IPS-18a (cell line): ENCODE results near the gene ZC3H13.

ENCODE experiments used
- H3K27ac ChIP-seq: one replicate; pipeline ENCODE4 v1.5.1; 2013; ENCODE audit warnings: low read length
- H3K27me3 ChIP-seq: one replicate; pipeline ENCODE4 v1.6.1; 2013; ENCODE audit warnings: mild to moderate bottlenecking, low read length; ENCODE audit not compliant: control insufficient read depth, insufficient read depth
- H3K36me3 ChIP-seq: one replicate; pipeline ENCODE4 v1.6.1; 2013; ENCODE audit warnings: low read depth, low read length; ENCODE audit not compliant: control insufficient read depth
- H3K4me1 ChIP-seq: one replicate; pipeline ENCODE4 v1.6.1; 2013; ENCODE audit warnings: low read depth, low read length; ENCODE audit not compliant: control insufficient read depth
- H3K4me3 ChIP-seq: one replicate; pipeline ENCODE4 v1.5.1; 2013; ENCODE audit warnings: low read length
- H3K9ac ChIP-seq: one replicate; pipeline ENCODE4 v1.6.1; 2013; ENCODE audit warnings: mild to moderate bottlenecking, low read length, moderate library complexity
- H3K9me3 ChIP-seq: one replicate; pipeline ENCODE4 v1.6.1; 2013; ENCODE audit warnings: low read depth, low read length; ENCODE audit not compliant: control insufficient read depth

Gene ZC3H13, protein sequence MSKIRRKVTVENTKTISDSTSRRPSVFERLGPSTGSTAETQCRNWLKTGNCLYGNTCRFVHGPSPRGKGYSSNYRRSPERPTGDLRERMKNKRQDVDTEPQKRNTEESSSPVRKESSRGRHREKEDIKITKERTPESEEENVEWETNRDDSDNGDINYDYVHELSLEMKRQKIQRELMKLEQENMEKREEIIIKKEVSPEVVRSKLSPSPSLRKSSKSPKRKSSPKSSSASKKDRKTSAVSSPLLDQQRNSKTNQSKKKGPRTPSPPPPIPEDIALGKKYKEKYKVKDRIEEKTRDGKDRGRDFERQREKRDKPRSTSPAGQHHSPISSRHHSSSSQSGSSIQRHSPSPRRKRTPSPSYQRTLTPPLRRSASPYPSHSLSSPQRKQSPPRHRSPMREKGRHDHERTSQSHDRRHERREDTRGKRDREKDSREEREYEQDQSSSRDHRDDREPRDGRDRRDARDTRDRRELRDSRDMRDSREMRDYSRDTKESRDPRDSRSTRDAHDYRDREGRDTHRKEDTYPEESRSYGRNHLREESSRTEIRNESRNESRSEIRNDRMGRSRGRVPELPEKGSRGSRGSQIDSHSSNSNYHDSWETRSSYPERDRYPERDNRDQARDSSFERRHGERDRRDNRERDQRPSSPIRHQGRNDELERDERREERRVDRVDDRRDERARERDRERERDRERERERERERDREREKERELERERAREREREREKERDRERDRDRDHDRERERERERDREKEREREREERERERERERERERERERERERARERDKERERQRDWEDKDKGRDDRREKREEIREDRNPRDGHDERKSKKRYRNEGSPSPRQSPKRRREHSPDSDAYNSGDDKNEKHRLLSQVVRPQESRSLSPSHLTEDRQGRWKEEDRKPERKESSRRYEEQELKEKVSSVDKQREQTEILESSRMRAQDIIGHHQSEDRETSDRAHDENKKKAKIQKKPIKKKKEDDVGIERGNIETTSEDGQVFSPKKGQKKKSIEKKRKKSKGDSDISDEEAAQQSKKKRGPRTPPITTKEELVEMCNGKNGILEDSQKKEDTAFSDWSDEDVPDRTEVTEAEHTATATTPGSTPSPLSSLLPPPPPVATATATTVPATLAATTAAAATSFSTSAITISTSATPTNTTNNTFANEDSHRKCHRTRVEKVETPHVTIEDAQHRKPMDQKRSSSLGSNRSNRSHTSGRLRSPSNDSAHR (N-terminal part only)

GRCh38 chr13:46052319-46053161, at the start of gene ZC3H13:
TSS of gene ZC3H13 (minus strand) at chr13:46052746. CDS start at chr13:46045507, 7,239 bp downstream.
- H3K4me1 ChIP-seq = peaks cover 7% of the 10 kb centered on the region
- peaks cover 8% of the 10 kb centered on the region for H3K27me3 ChIP-seq
- H3K4me3 ChIP-seq = peak within 1 kb of the TSS; percentile 89
- H3K9me3 ChIP-seq = no peaks in the 10 kb centered on the region
- no peaks in the 10 kb centered on the region for H3K36me3 ChIP-seq
- H3K27ac ChIP-seq = peak within 1 kb of the TSS; percentile 69
- peak within 1 kb of the TSS; percentile 88 for H3K9ac ChIP-seq

DNA sequence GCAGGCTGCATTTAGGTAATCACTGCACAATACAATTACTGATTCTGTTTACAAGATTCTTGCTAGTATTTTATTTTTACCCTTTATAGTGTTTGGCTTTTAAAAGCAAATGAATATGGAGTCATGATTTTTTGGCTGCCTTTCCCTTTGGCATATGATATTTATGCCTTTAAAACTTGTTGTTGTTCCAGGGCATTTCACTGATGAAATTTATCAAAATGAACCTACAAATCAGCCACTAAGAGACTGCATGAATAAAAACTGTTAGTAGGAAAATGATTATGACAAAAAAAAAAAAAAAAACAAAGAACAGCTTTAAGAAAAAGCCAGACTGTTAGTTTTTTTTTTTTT, 49.7 kb upstream of the ZC3H13 start:
- H3K36me3 ChIP-seq = no peaks in the 10 kb centered on the region
- no peak overlapping the region for H3K9ac ChIP-seq
- H3K4me1 ChIP-seq = no peaks in the 10 kb centered on the region
- H3K27ac ChIP-seq = no peak overlapping the region
- H3K9me3 ChIP-seq = no peaks in the 10 kb centered on the region
- no peak overlapping the region for H3K4me3 ChIP-seq
- H3K27me3 ChIP-seq = no peaks in the 10 kb centered on the region

GRCh38 chr13:46101484-46102254, 49.1 kb upstream of the ZC3H13 start:
- H3K27ac ChIP-seq = no peak overlapping the region
- no peaks in the 10 kb centered on the region for H3K36me3 ChIP-seq
- no peak overlapping the region for H3K9ac ChIP-seq

GRCh38 chr13:46101002-46101401, 48.5 kb upstream of the ZC3H13 start:
- Histone ChIP-seq H3K4me3 (no peak overlapping the region), H3K4me1 (no peaks in the 10 kb centered on the region), H3K9ac (no peak overlapping the region), H3K27ac (no peak overlapping the region), H3K27me3 (no peaks in the 10 kb centered on the region), H3K36me3 (no peaks in the 10 kb centered on the region), H3K9me3 (no peaks in the 10 kb centered on the region)

More at GRCh38 chr13:46101484-46102254, 49.1 kb upstream of the ZC3H13 start:
- no peak overlapping the region for H3K4me3 ChIP-seq
- H3K9me3 ChIP-seq = no peaks in the 10 kb centered on the region
- H3K4me1 ChIP-seq = no peaks in the 10 kb centered on the region
- no peaks in the 10 kb centered on the region for H3K27me3 ChIP-seq

DNA sequence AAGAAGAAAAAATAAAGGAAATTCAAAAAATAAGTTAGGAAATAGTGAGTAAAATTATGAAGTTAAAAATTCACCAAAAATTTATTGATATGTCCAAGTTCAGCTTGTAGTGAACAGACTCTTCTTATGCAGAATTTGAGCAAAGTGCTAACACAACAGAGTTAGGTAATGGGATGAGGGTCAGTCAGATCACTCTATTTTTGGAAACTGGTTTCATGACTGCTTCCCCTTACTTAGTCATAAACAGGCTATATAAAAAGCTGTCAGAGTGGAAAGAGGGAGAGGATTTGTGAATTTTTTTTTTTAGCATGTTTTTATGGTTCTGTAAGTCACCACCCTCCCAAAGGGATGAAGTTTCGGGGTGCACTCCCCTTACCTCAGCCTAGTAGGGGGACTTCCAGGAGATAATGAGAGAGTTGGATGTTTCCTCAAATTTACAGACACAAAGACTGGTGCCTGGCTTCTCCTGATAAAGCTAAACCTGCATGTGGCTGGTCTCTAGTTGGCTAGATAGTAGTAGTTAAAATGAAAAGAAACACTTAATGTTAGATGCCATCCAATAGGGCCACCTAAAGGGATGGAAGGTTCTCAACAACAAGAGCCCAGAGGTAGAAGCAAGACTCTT, 47.8 kb upstream of the ZC3H13 start:
- Histone ChIP-seq H3K9me3 (no peaks in the 10 kb centered on the region), H3K4me1 (no peaks in the 10 kb centered on the region), H3K36me3 (no peaks in the 10 kb centered on the region), H3K27me3 (no peaks in the 10 kb centered on the region), H3K9ac (no peak overlapping the region), H3K27ac (no peak overlapping the region), H3K4me3 (no peak overlapping the region)

GRCh38 chr13:46097663-46098062, 45.1 kb upstream of the ZC3H13 start:
- no peak overlapping the region for H3K4me3 ChIP-seq
- H3K27ac ChIP-seq = no peak overlapping the region
- no peaks in the 10 kb centered on the region for H3K4me1 ChIP-seq
- H3K27me3 ChIP-seq = no peaks in the 10 kb centered on the region
- no peak overlapping the region for H3K9ac ChIP-seq
- H3K9me3 ChIP-seq = no peaks in the 10 kb centered on the region
- H3K36me3 ChIP-seq = no peaks in the 10 kb centered on the region

DNA sequence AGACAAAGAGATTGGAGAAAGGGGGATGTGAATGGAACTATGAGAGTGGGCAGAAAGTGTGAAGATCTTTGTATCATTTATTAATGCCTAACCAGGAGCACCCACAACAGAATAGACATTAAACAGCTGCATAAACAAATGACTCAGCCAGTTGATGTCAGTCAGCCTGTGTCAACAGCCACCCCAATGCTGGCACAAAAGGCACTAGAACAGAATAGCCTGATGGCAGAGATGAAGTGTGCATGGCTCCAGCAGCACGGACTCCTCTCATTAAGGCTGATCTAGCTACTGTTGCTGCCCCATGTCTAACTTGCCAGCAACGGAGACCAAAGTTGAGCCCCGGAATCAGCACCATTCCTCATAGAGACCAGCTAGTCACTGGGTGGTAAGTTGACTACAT, 44.5 kb upstream of the ZC3H13 start:
- Histone ChIP-seq H3K4me3 (no peak overlapping the region), H3K9me3 (no peaks in the 10 kb centered on the region), H3K4me1 (no peaks in the 10 kb centered on the region), H3K9ac (no peak overlapping the region), H3K27me3 (no peaks in the 10 kb centered on the region), H3K27ac (no peak overlapping the region), H3K36me3 (no peaks in the 10 kb centered on the region)

DNA sequence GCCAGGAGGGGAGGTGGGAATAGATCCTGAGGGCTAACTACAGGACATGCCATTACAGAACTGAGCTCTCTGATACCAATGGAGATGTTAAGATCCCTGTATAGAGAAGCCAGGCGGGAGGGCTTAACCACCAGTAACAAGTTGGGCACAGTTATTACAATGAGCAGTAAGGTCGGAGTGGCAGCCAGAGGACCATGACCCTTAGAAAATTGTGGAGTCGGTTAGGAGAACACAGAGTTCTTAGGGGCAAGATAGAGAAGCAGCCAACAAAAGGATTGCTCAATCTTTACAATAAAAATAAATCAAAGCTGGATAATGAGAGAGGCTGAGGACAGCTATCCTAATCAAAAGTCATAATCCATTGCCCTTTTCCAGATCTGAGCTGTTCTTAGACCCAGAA, 41.9 kb upstream of the ZC3H13 start:
- Histone ChIP-seq H3K27me3 (no peaks in the 10 kb centered on the region), H3K9ac (no peak overlapping the region), H3K36me3 (no peaks in the 10 kb centered on the region), H3K4me3 (no peak overlapping the region), H3K9me3 (no peaks in the 10 kb centered on the region), H3K27ac (no peak overlapping the region), H3K4me1 (no peaks in the 10 kb centered on the region)

GRCh38 chr13:46088821-46089562, 36.4 kb upstream of the ZC3H13 start:
- Histone ChIP-seq H3K4me1 (no peaks in the 10 kb centered on the region), H3K27ac (no peak overlapping the region), H3K27me3 (no peaks in the 10 kb centered on the region), H3K9ac (no peak overlapping the region), H3K9me3 (no peaks in the 10 kb centered on the region), H3K36me3 (no peaks in the 10 kb centered on the region), H3K4me3 (no peak overlapping the region)
